ENCODE measurements around the gene PJA1. TPM values are rescaled to one million over a fixed set of nuclear protein-coding genes. Genes with fewer than 3 reads are reported as not detected.

The PJA1 gene
- total and polyA plus RNA-seq, 2 experiments from 2014 or later = 49.1 to 57.0 TPM

GRCh38 chrX:69173906-69174305 lies 8.7 kb upstream of the PJA1 start:
- no peak for DNase-seq (ENCODE audit: low spot score)
- Histone ChIP-seq H3K27ac (no peak overlapping the region), H3K79me2 (no peaks in the 10 kb centered on the region), H2AFZ (no peak overlapping the region), H3K9me3 (ENCODE audit: low read depth) (no peaks in the 10 kb centered on the region), H3K27me3 (no peaks in the 10 kb centered on the region), H3K4me3 (no peak overlapping the region), H3K9me2 (replicated peaks; ENCODE audit: insufficient read depth) (no peaks in the 10 kb centered on the region), H4K20me1 (ENCODE audit: insufficient read depth, poor library complexity, severe bottlenecking) (no peaks in the 10 kb centered on the region), H3K36me3 (replicated peaks; ENCODE audit: insufficient read depth, low read depth) (no peaks in the 10 kb centered on the region), H3K4me1 (ENCODE audit: insufficient read depth) (no peaks in the 10 kb centered on the region), H3K4me2 (peak overlapping the region; percentile 53)
- 41% methylated on average over 20 of the region's 20 CpGs for WGBS (ENCODE audit: low lambda C conversion rate, missing lambda C conversion rate)
- TF ChIP-seq, protein P1, sequence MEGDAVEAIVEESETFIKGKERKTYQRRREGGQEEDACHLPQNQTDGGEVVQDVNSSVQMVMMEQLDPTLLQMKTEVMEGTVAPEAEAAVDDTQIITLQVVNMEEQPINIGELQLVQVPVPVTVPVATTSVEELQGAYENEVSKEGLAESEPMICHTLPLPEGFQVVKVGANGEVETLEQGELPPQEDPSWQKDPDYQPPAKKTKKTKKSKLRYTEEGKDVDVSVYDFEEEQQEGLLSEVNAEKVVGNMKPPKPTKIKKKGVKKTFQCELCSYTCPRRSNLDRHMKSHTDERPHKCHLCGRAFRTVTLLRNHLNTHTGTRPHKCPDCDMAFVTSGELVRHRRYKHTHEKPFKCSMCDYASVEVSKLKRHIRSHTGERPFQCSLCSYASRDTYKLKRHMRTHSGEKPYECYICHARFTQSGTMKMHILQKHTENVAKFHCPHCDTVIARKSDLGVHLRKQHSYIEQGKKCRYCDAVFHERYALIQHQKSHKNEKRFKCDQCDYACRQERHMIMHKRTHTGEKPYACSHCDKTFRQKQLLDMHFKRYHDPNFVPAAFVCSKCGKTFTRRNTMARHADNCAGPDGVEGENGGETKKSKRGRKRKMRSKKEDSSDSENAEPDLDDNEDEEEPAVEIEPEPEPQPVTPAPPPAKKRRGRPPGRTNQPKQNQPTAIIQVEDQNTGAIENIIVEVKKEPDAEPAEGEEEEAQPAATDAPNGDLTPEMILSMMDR (IDR thresholded peaks at IDR 0.05; ENCODE audit: poor library complexity) = no peak
- TF ChIP-seq EZH2phosphoT487 (IDR thresholded peaks at IDR 0.05; ENCODE audit: low read depth, severe bottlenecking, unreplicated experiment) (no peak), EZH2 (IDR thresholded peaks at IDR 0.05; ENCODE audit: borderline replicate concordance) (no peak)

- TF ChIP-seq, protein P1 (IDR thresholded peaks at IDR 0.05; ENCODE audit: poor library complexity) = no peak
- TF ChIP-seq EZH2 (IDR thresholded peaks at IDR 0.05; ENCODE audit: borderline replicate concordance) (no peak), EZH2phosphoT487 (IDR thresholded peaks at IDR 0.05; ENCODE audit: low read depth, severe bottlenecking, unreplicated experiment) (no peak)
- Histone ChIP-seq H3K9me3 (ENCODE audit: low read depth) (no peaks in the 10 kb centered on the region), H3K4me2 (no peak overlapping the region), H3K27ac (no peak overlapping the region), H3K4me1 (ENCODE audit: insufficient read depth) (no peaks in the 10 kb centered on the region), H2AFZ (no peak overlapping the region), H3K36me3 (replicated peaks; ENCODE audit: insufficient read depth, low read depth) (no peaks in the 10 kb centered on the region), H3K9me2 (replicated peaks; ENCODE audit: insufficient read depth) (no peaks in the 10 kb centered on the region), H3K27me3 (no peaks in the 10 kb centered on the region), H3K79me2 (no peaks in the 10 kb centered on the region), H3K4me3 (no peak overlapping the region), H4K20me1 (ENCODE audit: insufficient read depth, poor library complexity, severe bottlenecking) (no peaks in the 10 kb centered on the region)
- DNase-seq (ENCODE audit: low spot score) = no peak
- WGBS (ENCODE audit: low lambda C conversion rate, missing lambda C conversion rate) = 63% methylated on average over 3 of the region's 3 CpGs
These were observed 7.7 kb upstream of the PJA1 start for GRCh38 chrX:69172937-69173336.

DNA sequence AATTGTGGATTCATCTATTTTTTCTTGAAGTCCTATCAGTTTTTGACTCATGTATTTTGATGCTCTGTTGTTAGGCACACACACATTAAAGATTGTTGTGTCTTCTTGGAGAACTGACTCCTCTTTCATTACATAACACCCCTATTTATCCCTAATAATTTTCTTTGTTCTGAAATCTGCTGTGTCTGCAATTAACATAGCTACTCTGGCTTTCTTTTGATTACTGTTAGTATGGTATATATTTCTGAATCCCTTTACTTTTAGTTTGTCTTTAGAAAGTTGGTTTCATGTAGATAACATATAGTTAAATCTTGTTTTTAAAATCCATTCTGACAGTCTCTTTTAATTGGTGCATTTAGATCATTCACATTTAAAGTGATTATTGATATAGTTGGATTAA lies 5.1 kb upstream of the PJA1 start:
- Histone ChIP-seq H3K9me2 (replicated peaks; ENCODE audit: insufficient read depth) (no peaks in the 10 kb centered on the region), H4K20me1 (ENCODE audit: insufficient read depth, poor library complexity, severe bottlenecking) (no peaks in the 10 kb centered on the region), H3K4me1 (ENCODE audit: insufficient read depth) (no peaks in the 10 kb centered on the region), H3K4me3 (no peak overlapping the region), H3K79me2 (peaks cover 5% of the 10 kb centered on the region), H3K9me3 (ENCODE audit: low read depth) (no peaks in the 10 kb centered on the region), H3K27me3 (no peaks in the 10 kb centered on the region), H3K4me2 (no peak overlapping the region), H2AFZ (no peak overlapping the region), H3K27ac (no peak overlapping the region), H3K36me3 (replicated peaks; ENCODE audit: insufficient read depth, low read depth) (no peaks in the 10 kb centered on the region)
- DNase-seq (ENCODE audit: low spot score) = no peak
- TF ChIP-seq EZH2 (IDR thresholded peaks at IDR 0.05; ENCODE audit: borderline replicate concordance) (no peak), EZH2phosphoT487 (IDR thresholded peaks at IDR 0.05; ENCODE audit: low read depth, severe bottlenecking, unreplicated experiment) (no peak)
- TF ChIP-seq, protein P1 (IDR thresholded peaks at IDR 0.05; ENCODE audit: poor library complexity) = no peak
